Measurements from ENCODE around the gene ARL6IP6. TPM values are rescaled to one million over a fixed set of nuclear protein-coding genes. Genes with fewer than 3 reads are reported as not detected.

ARL6IP6 gene
- total RNA-seq, 2 donors from 2014 or later: 45.7 to 55.2 TPM

- Histone ChIP-seq H3K27ac (ENCODE audit: low read depth, low read length) (no peak overlapping the region), H3K4me1 (ENCODE audit: control insufficient read depth, insufficient read depth, low read length) (no peaks in the 10 kb centered on the region), H3K27me3 (ENCODE audit: control insufficient read depth, insufficient read depth, low read length, poor library complexity, severe bottlenecking) (no peaks in the 10 kb centered on the region), H3K9ac (ENCODE audit: extremely low read depth, low read length, poor library complexity, severe bottlenecking) (no peak overlapping the region), H3K36me3 (ENCODE audit: control insufficient read depth, insufficient read depth, low read length) (no peaks in the 10 kb centered on the region), H3K4me3 (ENCODE audit: low read length) (peak overlapping the region; percentile 46), H3K9me3 (ENCODE audit: control insufficient read depth, low read length) (peaks cover 54% of the 10 kb centered on the region)
- WGBS, 2 experiments (ENCODE audit: insufficient coverage in 1 of 2, insufficient read length in 1 of 2): 58 to 93% methylated on average over 2 to 3 of the region's 3 CpGs
- H3K27ac Mint-ChIP-seq: no peak overlapping the region
- TF ChIP-seq CTCF (conservative IDR thresholded peaks at IDR 0.05): no peak
- H3K9me3 Mint-ChIP-seq: peaks cover 38% of the 10 kb centered on the region
- no peaks in the 10 kb centered on the region for H3K27me3 Mint-ChIP-seq (ENCODE audit: insufficient read depth)
- peaks cover 7% of the 10 kb centered on the region for H3K36me3 Mint-ChIP-seq (ENCODE audit: low read depth)
- peaks cover 24% of the 10 kb centered on the region for H3K4me1 Mint-ChIP-seq
- no peak overlapping the region for H3K4me3 Mint-ChIP-seq
- DNase-seq: no peak
Measured at GRCh38 chr2:152811916-152812315, 93.5 kb downstream of the ARL6IP6 start.

Other genes starting within 250 kb of the ARL6IP6 start
- 100 to 1,000 TPM; 190 to 222 TPM for gene PRPF40A, start 1.2 kb upstream of the ARL6IP6 start, total RNA-seq